ENCODE data around the gene PTPN5. TPM values are rescaled to one million over a fixed set of nuclear protein-coding genes. Genes with fewer than 3 reads are reported as not detected.
"Not testable (repeated sequence)": the region's sequence is repeated elsewhere in the genome, so short reads cannot be mapped to it uniquely, and the experiment has no call there.

Gene PTPN5
- total RNA-seq, 1 donor from 2014 or later = not detected

- DNase-seq (ENCODE audit: low read depth in 2 of 2) = not testable (repeated sequence)
These were observed 100.0 kb downstream of the PTPN5 start for GRCh38 chr11:18691467-18692140.

DNA sequence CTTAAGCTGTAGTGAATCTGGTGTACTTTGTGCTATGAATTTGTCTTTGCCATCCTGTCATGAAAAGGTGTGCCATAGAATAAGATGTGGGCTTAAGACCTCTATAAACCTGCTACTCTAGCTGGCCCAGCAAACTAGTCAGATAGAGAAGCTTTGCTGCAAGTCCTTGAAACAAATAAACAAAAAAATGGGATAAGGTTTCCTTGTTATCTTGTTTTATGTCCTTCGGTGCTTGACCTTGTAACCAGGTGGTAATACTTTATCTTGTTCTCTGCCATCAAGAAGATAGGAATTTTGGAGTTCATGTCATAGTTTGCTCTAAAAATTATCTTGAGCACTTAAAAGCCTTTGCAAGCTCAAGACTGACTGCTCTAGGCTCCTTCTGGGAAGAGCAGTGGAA lies 107.3 kb downstream of the PTPN5 start:
- DNase-seq (ENCODE audit: low read depth in 2 of 2) = no peak

DNA sequence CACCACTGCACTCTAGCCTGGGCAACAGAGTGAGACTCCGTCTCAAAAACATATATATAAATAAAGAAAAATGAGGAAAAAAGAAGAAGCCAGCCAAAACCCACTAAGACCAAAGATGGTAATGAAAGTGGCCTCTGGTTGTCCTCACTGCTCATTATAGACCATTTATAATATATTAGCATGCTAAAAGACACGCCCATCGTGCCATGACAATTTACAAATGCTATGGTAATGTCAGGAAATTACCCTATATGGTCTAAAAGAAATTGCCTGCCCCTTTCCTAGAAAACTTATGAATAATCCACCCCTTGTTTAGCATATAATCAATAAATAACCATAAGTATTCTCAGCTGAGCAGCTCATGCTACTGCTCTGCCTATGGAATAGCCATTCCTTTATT lies 109.1 kb downstream of the PTPN5 start:
- no peak for DNase-seq (ENCODE audit: low read depth in 2 of 2)

DNA sequence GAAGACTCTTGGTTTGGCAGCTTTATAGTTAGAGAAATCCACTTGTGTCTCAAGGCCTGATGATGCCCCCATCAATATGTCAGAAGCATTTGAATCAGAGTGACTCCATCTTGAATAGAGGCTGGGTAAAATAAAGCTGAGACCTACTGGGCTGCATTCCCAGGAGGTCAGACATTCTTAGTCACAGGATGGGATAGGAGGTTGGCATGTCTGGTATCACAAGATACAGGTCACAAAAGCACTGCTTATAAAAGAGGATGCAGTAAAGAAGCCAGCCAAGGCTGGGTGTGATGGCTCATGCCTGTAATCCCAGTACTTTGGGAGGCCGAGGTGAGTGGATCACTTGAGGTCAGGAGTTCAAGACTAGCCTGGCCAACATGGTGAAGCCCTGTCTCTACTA lies 109.6 kb downstream of the PTPN5 start:
- DNase-seq (ENCODE audit: low read depth in 2 of 2) = not testable (repeated sequence)

Other genes with a start within 250 kb of the PTPN5 start
- 15.5 and 15.9 TPM in 2 replicates for gene UEVLD, start 203.1 kb downstream of the PTPN5 start, total RNA-seq
- 0.20 and 0.22 TPM in 2 replicates for gene MISFA, start 192.0 kb downstream of the PTPN5 start, total RNA-seq
- gene SPTY2D1, start 157.5 kb downstream of the PTPN5 start, total RNA-seq = 7.2 and 9.3 TPM in 2 replicates
- gene TMEM86A, start 93.0 kb downstream of the PTPN5 start, total RNA-seq = 2.4 and 6.3 TPM in 2 replicates
- under 0.01 and 0.22 TPM in 2 replicates for gene IGSF22, start 65.6 kb downstream of the PTPN5 start, total RNA-seq
- gene MRGPRX1, start 147.6 kb upstream of the PTPN5 start, total RNA-seq = not detected in 2 replicates

Measured in lung microvascular endothelial cell (primary cell).